ENCODE data around the gene PVALEF. TPM values are rescaled to one million over a fixed set of nuclear protein-coding genes. Genes with fewer than 3 reads are reported as not detected.

Gene PVALEF
- total RNA-seq, 4 donors from 2014 or later = not detected

GRCh38 chr17:81166033-81166492 lies 756 bp downstream of the PVALEF start, which contains the start of gene AATK:
TSS of gene AATK (minus strand) at chr17:81166221. CDS start at chr17:81165992, 229 bp downstream.
- H3K4me1 ChIP-seq = peaks cover 0 to 5% of the 10 kb centered on the region in 2 donors
- H3K27me3 ChIP-seq = no peaks in the 10 kb centered on the region
- H3K27ac ChIP-seq = no peak within 1 kb of the TSS
- no peak for DNase-seq
- H3K36me3 ChIP-seq = no peaks in the 10 kb centered on the region
- no peak within 1 kb of the TSS for H3K4me3 ChIP-seq
- intact Hi-C loops (cut with DNase I; ENCODE audit: low total_unique reads) = no loop called here
- no peaks in the 10 kb centered on the region for H3K9me3 ChIP-seq
- TF ChIP-seq CTCF (IDR thresholded peaks at IDR 0.05) (no peak), POLR2A (IDR thresholded peaks at IDR 0.05) (no peak)

- Histone ChIP-seq H3K4me1 (peaks cover 0 to 5% of the 10 kb centered on the region in 2 donors), H3K36me3 (no peaks in the 10 kb centered on the region), H3K4me3 (no peak overlapping the region), H3K9me3 (no peaks in the 10 kb centered on the region), H3K27ac (no peak overlapping the region), H3K27me3 (no peaks in the 10 kb centered on the region)
- intact Hi-C loops (cut with DNase I; ENCODE audit: low total_unique reads) = no loop called here
- no peak for DNase-seq
- TF ChIP-seq CTCF (IDR thresholded peaks at IDR 0.05) = no peak
- TF ChIP-seq POLR2A (IDR thresholded peaks at IDR 0.05) = no peak
Observed at GRCh38 chr17:81167194-81167524, 1.9 kb downstream of the PVALEF start.

- Histone ChIP-seq H3K4me1 (peaks cover 0 to 5% of the 10 kb centered on the region in 2 donors), H3K4me3 (no peak overlapping the region), H3K27me3 (no peaks in the 10 kb centered on the region), H3K27ac (no peak overlapping the region), H3K9me3 (no peaks in the 10 kb centered on the region), H3K36me3 (no peaks in the 10 kb centered on the region)
- TF ChIP-seq CTCF (IDR thresholded peaks at IDR 0.05) = no peak
- no peak for TF ChIP-seq POLR2A (IDR thresholded peaks at IDR 0.05)
- DNase-seq = no peak
- intact Hi-C loops (cut with DNase I; ENCODE audit: low total_unique reads) = no loop called here
Observed at GRCh38 chr17:81167638-81168037, 2.3 kb downstream of the PVALEF start.

- no peak for TF ChIP-seq CTCF (IDR thresholded peaks at IDR 0.05)
- TF ChIP-seq POLR2A (IDR thresholded peaks at IDR 0.05) = no peak
- no peak overlapping the region for H3K4me3 ChIP-seq
- H3K36me3 ChIP-seq = no peaks in the 10 kb centered on the region
- peaks cover 0 to 5% of the 10 kb centered on the region in 2 donors for H3K4me1 ChIP-seq
- no peak for DNase-seq
- H3K27me3 ChIP-seq = no peaks in the 10 kb centered on the region
- H3K27ac ChIP-seq = no peak overlapping the region
- no peaks in the 10 kb centered on the region for H3K9me3 ChIP-seq
- intact Hi-C loops (cut with DNase I; ENCODE audit: low total_unique reads) = no loop called here
Observed at GRCh38 chr17:81169870-81170309, 4.6 kb downstream of the PVALEF start.

GRCh38 chr17:81170727-81171494 lies 5.6 kb downstream of the PVALEF start:
- Histone ChIP-seq H3K27ac (no peak overlapping the region), H3K27me3 (no peaks in the 10 kb centered on the region), H3K4me1 (no peaks in the 10 kb centered on the region), H3K9me3 (no peaks in the 10 kb centered on the region), H3K36me3 (no peaks in the 10 kb centered on the region), H3K4me3 (no peak overlapping the region)
- DNase-seq = no peak
- intact Hi-C loops (cut with DNase I; ENCODE audit: low total_unique reads) = no loop called here
- no peak for TF ChIP-seq POLR2A (IDR thresholded peaks at IDR 0.05)
- TF ChIP-seq CTCF (IDR thresholded peaks at IDR 0.05) = no peak

All from uterus (tissue), 4 donors.